A549 (cell line): ENCODE results near the gene ZNF580. TPM values are rescaled to one million over a fixed set of nuclear protein-coding genes. Genes with fewer than 3 reads are reported as not detected.

ENCODE experiments used
- ATAC-seq, 2 experiments: fragments of 200-7000 bp in 1 of 2; fragments of >200 bp in 1 of 2; cut with Nextera tagmentation in 1 of 2; cut with Tn5 transposase in 1 of 2; 3 replicates each; pipeline versions ENCODE4 v1.8.0 to v1.9.1; 2018 to 2020; ENCODE audit warnings: mild to moderate bottlenecking in 1 of 2, moderate library complexity in 1 of 2
- CTCF ChIA-PET: fragments of 300-600 bp; sonication (Branson Sonifier 250); formaldehyde crosslinking; extraction: SDS; loops from one replicate; lab custom pipeline; 2021; ENCODE audit warnings: antibody characterized with exemption, inconsistent platforms; lab: Yijun Ruan, JAX
- POLR2A ChIA-PET: fragments of 350-600 bp; formaldehyde crosslinking; extraction: SDS; loops from one replicate; lab custom pipeline; 2021; ENCODE audit warnings: antibody characterized with exemption, inconsistent platforms; lab: Yijun Ruan, JAX
- DNase-seq, 2 experiments: peaks; one replicate each; pipeline versions ENCODE4 v3.0.0 to v3.0.0-alpha.2; 2011 to 2016; ENCODE audit warnings: low read depth in 1 of 2, low spot score in 1 of 2
- FAIRE-seq: peaks from 2 replicates; lab custom pipeline; 2011; peaks lifted over from hg19 to GRCh38; lab: Jason Lieb, UNC
- H3K27ac ChIP-seq, 2 experiments: fragments of >200 bp; sonication (Bioruptor Twin); formaldehyde crosslinking; 3 replicates each; pipeline ENCODE4 v1.5.1; 2016 to 2017
- H3K4me1 ChIP-seq: fragments of >200 bp; sonication (Bioruptor Twin); formaldehyde crosslinking; 3 replicates; pipeline ENCODE4 v1.6.1; 2016
- H3K4me2 ChIP-seq: fragments of >200 bp; sonication (Bioruptor Twin); formaldehyde crosslinking; 3 replicates; pipeline ENCODE4 v1.6.1; 2016
- H3K4me3 ChIP-seq: fragments of >200 bp; sonication (Bioruptor Twin); formaldehyde crosslinking; 3 replicates; pipeline ENCODE4 v1.5.1; 2016
- H3K9me3 ChIP-seq: fragments of >200 bp; sonication (Bioruptor Twin); formaldehyde crosslinking; 3 replicates; pipeline ENCODE4 v1.6.1; 2016
- BHLHE40 ChIP-seq: IDR thresholded peaks from 2 replicates; pipeline ENCODE4 v1.6.1; 2012; ENCODE audit warnings: low read depth, low read length, inconsistent platforms
- CEBPB ChIP-seq, 2 experiments: fragments of >200 bp in 1 of 2; sonication (Bioruptor Twin) in 1 of 2; formaldehyde crosslinking in 1 of 2; IDR thresholded peaks; 2 replicates each; pipeline ENCODE4 v1.6.1; 2012 to 2016
- CHD2 ChIP-seq: fragments of 150-350 bp; IDR thresholded peaks from 2 replicates; pipeline ENCODE4 v1.6.1; 2014; ENCODE audit warnings: low read length; ENCODE audit not compliant: partially characterized antibody
- CHD4 ChIP-seq: fragments of 200-600 bp; sonication (generic); IDR thresholded peaks from 2 replicates; pipeline ENCODE4 v1.6.1; 2016; ENCODE audit warnings: antibody characterized with exemption, mild to moderate bottlenecking, borderline replicate concordance
- ESRRA ChIP-seq: fragments of 150-350 bp; IDR thresholded peaks from 2 replicates; pipeline ENCODE4 v1.6.1; 2014; ENCODE audit warnings: mild to moderate bottlenecking, low read length, borderline replicate concordance
- GATA3 ChIP-seq: IDR thresholded peaks from 2 replicates; pipeline ENCODE4 v1.6.1; 2012; ENCODE audit warnings: borderline replicate concordance
- HDAC2 ChIP-seq: fragments of 200-600 bp; sonication (generic); IDR thresholded peaks from 2 replicates; pipeline ENCODE4 v1.6.1; 2016
- HEYL ChIP-seq: fragments of 250-450 bp; sonication (Bioruptor Pico); IDR thresholded peaks from 2 replicates; pipeline ENCODE4 v1.8.0; 2021; ENCODE audit warnings: mild to moderate bottlenecking, moderate library complexity
- KDM1A ChIP-seq: fragments of 200-600 bp; sonication (generic); IDR thresholded peaks from 2 replicates; pipeline ENCODE4 v1.6.1; 2016; ENCODE audit warnings: low read depth, mild to moderate bottlenecking
- PHF8 ChIP-seq: fragments of 200-600 bp; sonication (generic); IDR thresholded peaks from 2 replicates; pipeline ENCODE4 v1.6.1; 2016; ENCODE audit warnings: low read depth, mild to moderate bottlenecking, antibody characterized with exemption, moderate library complexity, borderline replicate concordance
- POLR2A ChIP-seq: IDR thresholded peaks from 2 replicates; pipeline ENCODE4 v1.6.1; 2012; ENCODE audit warnings: mild to moderate bottlenecking, low read length
- RFX5 ChIP-seq: fragments of 450-650 bp; IDR thresholded peaks from 2 replicates; pipeline ENCODE4 v1.7.1; 2014; ENCODE audit warnings: antibody characterized with exemption, mild to moderate bottlenecking, moderate library complexity
- RNF2 ChIP-seq: fragments of 200-600 bp; sonication (generic); IDR thresholded peaks from 2 replicates; pipeline ENCODE4 v1.6.1; 2016; ENCODE audit warnings: low read depth, mild to moderate bottlenecking, antibody characterized with exemption, moderate library complexity, borderline replicate concordance
- SREBF2 ChIP-seq: fragments of 450-650 bp; IDR thresholded peaks from 2 replicates; pipeline ENCODE4 v1.6.1; 2014; ENCODE audit warnings: mild to moderate bottlenecking, moderate library complexity
- TFCP2L1 ChIP-seq: fragments of 250-450 bp; sonication (Bioruptor Pico); IDR thresholded peaks from 2 replicates; pipeline ENCODE4 v1.5.0; 2021; ENCODE audit warnings: mild to moderate bottlenecking
- WGBS: methylation state at CpG from one replicate; pipeline ENCODE4 v1.1.6; 2017; ENCODE audit errors: missing lambda C conversion rate; 5-methylcytosine and 5-hydroxymethylcytosine counted together
- polyA plus RNA-seq, 4 experiments: library from polyadenylated mRNA; depleted of rRNA in 3 of 4; stranded (reverse); fragments of >200 nt; fragmentation: RNase III in 1 of 4; extraction: RNeasy Plus Mini Kit Qiagen cat#74134 plus additional on column Dnase treatment in 1 of 4; gene quantifications; 2 replicates in 3 of 4; 3 replicates in 1 of 4; pipeline ENCODE4 v1.2.3, GENCODE V29; 2011 to 2017
- TF ChIP-seq, protein P1 (sequence below): IDR thresholded peaks from 2 replicates; pipeline ENCODE4 v1.6.1; 2012; ENCODE audit warnings: low read depth, borderline replicate concordance
- TF ChIP-seq, protein P2 (sequence below): fragments of >200 bp; sonication (Bioruptor Twin); formaldehyde crosslinking; IDR thresholded peaks from 3 replicates; pipeline ENCODE4 v1.5.1; 2016

ZNF580 gene
- polyA plus RNA-seq, 2 of the 4 experiments (the other 2 are of a cell fraction) = 9.2 to 52.8 TPM

DNA sequence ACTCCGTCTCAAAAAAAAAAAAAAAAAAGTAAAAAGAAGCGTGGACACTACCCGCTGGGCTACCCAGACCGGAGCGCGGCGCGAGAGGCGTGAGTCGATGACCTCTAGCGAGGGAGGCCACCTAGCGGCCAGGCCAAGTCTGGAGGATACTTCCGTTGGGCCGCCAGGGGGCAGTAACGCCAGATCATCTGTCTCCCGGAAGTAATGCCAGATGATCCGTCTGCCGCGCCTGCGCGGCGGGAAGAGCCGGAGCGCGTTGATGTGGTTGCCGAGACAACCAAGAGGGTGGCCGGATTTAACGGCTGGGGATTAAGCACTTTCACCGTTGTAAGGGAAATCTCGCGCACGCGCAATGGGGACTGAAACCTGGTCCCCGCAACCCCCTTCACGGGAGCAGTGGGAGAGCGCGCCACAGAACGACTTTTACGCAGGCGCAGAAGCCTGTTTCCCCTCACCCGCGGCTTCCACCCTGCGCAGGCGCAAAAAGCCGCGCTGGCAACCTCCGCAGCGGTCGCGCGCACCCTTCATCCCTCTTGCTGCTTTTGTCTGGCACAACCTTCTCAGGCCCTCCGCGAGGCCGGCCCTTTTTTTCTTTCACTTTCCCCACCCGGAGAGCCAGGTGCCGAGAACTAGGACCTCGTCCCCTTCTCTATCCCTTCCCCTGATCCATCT lies 13.0 kb downstream of the ZNF580 start (continued):
- TF ChIP-seq GATA3 (peak; percentile 21; the same call in 1 of the 2 replicates), TFCP2L1 (CRISPR knock-in tag) (no peak), SREBF2 (no peak), RFX5 (peak; percentile 31; the same call in 1 of the 2 replicates), POLR2A (peak; percentile 86), CHD2 (peak; percentile 7), ESRRA (peak; percentile 87), CHD4 (no peak), CEBPB (IDR thresholded peaks at IDR 0.05) (no peak), KDM1A (no peak), RNF2 (no peak), PHF8 (peak; percentile 46; the same call in 1 of the 2 replicates), BHLHE40 (no peak), HDAC2 (no peak)
- TF ChIP-seq, protein P1, sequence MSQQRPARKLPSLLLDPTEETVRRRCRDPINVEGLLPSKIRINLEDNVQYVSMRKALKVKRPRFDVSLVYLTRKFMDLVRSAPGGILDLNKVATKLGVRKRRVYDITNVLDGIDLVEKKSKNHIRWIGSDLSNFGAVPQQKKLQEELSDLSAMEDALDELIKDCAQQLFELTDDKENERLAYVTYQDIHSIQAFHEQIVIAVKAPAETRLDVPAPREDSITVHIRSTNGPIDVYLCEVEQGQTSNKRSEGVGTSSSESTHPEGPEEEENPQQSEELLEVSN = peak; percentile 45; the same call in 1 of the 2 replicates
- TF ChIP-seq, protein P2, sequence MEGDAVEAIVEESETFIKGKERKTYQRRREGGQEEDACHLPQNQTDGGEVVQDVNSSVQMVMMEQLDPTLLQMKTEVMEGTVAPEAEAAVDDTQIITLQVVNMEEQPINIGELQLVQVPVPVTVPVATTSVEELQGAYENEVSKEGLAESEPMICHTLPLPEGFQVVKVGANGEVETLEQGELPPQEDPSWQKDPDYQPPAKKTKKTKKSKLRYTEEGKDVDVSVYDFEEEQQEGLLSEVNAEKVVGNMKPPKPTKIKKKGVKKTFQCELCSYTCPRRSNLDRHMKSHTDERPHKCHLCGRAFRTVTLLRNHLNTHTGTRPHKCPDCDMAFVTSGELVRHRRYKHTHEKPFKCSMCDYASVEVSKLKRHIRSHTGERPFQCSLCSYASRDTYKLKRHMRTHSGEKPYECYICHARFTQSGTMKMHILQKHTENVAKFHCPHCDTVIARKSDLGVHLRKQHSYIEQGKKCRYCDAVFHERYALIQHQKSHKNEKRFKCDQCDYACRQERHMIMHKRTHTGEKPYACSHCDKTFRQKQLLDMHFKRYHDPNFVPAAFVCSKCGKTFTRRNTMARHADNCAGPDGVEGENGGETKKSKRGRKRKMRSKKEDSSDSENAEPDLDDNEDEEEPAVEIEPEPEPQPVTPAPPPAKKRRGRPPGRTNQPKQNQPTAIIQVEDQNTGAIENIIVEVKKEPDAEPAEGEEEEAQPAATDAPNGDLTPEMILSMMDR = peak; percentile 100

DNA sequence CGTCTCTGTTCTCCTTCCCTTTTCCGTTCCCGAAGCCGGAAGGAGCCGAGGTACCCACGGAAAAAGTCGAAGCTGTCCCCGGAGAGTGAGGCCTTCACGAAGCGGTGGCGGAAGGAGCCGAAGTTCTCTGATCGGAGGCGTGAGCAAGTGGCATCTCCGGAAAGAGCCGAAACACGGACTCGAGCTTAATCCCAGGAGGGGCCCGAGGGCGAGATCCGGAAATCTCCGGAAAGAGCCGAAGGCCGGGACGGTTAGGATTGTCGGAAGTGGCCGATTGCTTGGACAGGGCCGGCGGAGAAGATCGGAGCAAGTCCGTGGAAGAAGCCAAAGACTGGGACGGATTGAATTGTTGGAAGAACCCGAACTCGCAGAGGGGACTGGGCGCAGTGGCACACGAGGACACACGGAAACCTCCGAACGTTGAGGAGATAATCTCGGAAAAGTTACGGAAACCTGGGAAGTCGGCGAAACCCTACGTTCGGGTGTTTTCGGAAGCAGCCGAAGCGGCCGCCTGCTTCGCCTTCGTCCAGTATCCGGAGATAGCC lies 13.6 kb downstream of the ZNF580 start:
- CTCF ChIA-PET = interaction anchor here (0.6 to 4.3 kb wide), 20 partner anchors 9 to 513 kb away, joined by 3 to 97 read pairs (median 4); partner anchors contain the start of genes DNAAF3, ZNF580, ZNF581 and ZNF628

More for the DNA sequence above, 13.6 kb downstream of the ZNF580 start:
- FAIRE-seq = peak; percentile 100
- POLR2A ChIA-PET = interaction anchor here (0.5 to 2.1 kb wide), 42 partner anchors 8 to 1191 kb away, joined by 3 to 31 read pairs (median 4); partner anchors contain the start of genes EPN1, FIZ1, ISOC2 and LENG9
- peak; percentile 71 to 85 for ATAC-seq
- WGBS = 2% methylated on average over 52 of the region's 52 CpGs
- H3K27ac ChIP-seq = peak overlapping the region; percentile 96 to 98
- peak overlapping the region; percentile 43 for H3K4me2 ChIP-seq
- H3K9me3 ChIP-seq = no peaks in the 10 kb centered on the region
- H3K4me3 ChIP-seq = peak overlapping the region; percentile 68
- peak; percentile 90 to 100 for DNase-seq
- peaks cover 36% of the 10 kb centered on the region for H3K4me1 ChIP-seq
- TF ChIP-seq, protein P2 = no peak
- TF ChIP-seq PHF8 (no peak), HEYL (no peak), TFCP2L1 (CRISPR knock-in tag) (no peak), GATA3 (no peak)
- TF ChIP-seq, all 56 proteins: peak for 0
